HG03103 (cell line): Measurements from ENCODE around the gene C1QTNF8.
"Not testable (repeated sequence)": the region's sequence is repeated elsewhere in the genome, so short reads cannot be mapped to it uniquely, and the experiment has no call there.

ENCODE experiments used
- ATAC-seq: cut with Tn5 transposase; IDR thresholded peaks from one replicate; pipeline ENCODE4 v1.9.1; 2021; ENCODE audit warnings: low read depth; ENCODE audit not compliant: unreplicated experiment

The C1QTNF8 gene

DNA sequence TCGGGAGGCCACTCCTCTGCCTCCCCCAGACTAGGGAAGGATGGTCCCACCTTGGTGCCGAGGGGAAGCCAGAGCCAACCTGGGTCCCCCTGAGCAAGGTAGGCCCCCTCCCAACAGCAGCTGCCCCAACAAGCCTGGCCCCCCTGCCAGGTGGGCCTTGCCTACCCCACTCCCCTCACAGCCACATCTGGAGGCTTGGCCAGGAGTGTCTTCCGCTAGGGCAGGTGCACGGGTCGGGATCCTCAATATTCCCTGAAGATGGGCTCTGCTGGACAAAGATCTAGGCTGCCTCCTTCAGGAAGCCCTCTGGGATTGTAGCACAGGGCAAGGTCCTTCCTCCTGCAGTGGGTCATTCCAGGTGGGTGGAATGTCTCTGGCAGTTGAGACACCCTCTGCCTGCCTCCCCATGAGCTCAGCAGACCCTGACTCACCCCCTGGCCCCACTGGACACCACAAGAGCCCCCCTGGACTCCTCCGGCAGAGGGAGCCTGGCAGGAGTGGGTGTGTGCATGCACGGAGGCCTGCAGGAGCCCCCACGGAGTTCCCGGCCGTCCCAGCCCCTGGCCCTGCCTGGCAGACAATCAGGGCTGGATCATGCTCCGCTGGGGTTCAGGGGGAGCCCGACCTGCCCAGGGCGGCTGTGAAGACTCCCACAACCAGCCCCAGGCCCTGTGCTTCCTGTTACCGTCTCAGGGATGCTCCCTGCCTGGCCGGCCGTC lies 435 bp downstream of the C1QTNF8 start:
- no peak for ATAC-seq

GRCh38 chr16:1094601-1095449 lies 1.2 kb downstream of the C1QTNF8 start:
- ATAC-seq, result no peak

DNA sequence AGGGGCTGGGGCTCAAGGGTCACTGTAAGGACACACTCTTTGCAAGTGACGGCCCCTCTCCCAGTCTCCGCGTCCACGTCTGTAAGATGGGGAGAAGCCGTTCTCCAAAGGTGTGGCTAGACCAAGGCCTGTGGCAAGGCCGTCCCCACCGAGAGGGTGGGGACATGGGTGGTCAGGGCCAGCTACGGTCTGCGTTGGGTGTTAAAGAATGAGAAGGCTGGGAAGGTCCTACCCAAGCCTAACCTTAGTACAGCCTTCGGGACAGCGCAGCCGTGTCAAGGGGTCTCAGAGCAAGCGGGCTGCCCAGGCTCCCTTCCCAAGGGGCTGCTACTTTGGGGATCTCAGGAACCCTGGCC lies 1.9 kb downstream of the C1QTNF8 start:
- ATAC-seq, result no peak

GRCh38 chr16:1093284-1094123 lies 2.5 kb downstream of the C1QTNF8 start:
- ATAC-seq, result no peak

DNA sequence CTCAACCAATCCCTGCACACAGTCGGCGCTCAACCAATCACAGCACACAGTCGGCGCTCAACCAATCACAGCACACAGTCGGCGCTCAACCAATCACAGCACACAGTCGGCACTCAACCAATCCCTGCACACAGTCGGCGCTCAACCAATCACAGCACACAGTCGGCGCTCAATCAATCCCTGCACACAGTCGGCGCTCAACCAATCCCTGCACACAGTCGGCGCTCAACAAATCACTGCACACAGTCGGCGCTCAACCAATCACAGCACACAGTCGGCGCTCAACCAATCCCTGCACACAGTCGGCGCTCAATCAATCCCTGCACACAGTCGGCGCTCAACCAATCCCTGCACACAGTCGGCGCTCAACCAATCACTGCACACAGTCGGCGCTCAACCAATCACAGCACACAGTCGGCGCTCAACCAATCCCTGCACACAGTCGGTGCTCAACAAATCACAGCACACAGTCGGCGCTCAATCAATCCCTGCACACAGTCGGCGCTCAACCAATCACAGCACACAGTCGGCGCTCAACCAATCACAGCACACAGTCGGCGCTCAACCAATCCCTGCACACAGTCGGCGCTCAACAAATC lies 3.3 kb downstream of the C1QTNF8 start:
- ATAC-seq, result not testable (repeated sequence)

DNA sequence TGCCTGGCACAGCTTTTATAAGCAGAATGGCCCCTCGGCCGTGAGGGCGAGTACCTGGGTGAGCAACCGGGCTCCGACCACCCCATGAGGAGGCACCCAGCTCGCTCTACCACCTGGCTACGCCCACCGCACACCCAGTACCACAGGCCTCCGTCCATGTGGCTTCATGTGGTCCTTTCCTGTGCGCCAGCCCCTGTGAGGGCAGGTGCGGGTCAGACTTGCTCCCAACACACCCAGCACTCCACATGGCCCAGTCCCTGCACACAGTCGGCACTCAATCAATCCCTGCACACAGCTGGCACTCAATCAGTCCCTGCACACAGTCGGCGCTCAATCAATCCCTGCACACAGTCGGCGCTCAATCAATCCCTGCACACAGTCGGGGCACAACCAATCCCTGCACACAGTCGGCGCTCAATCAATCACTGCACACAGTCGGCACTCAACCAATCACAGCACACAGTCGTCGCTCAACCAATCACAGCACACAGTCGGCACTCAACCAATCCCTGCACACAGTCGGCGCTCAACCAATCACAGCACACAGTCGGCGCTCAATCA lies 4.0 kb downstream of the C1QTNF8 start:
- no peak for ATAC-seq

GRCh38 chr16:1090620-1091587 lies 5.1 kb downstream of the C1QTNF8 start:
- ATAC-seq, result no peak

- ATAC-seq, result no peak
Observed at GRCh38 chr16:1089822-1090619, 6.0 kb downstream of the C1QTNF8 start.

GRCh38 chr16:1089439-1089821 lies 6.6 kb downstream of the C1QTNF8 start:
- no peak for ATAC-seq

- no peak for ATAC-seq
Observed at GRCh38 chr16:1088295-1089170, 7.5 kb downstream of the C1QTNF8 start.

GRCh38 chr16:1086443-1086842 lies 9.6 kb downstream of the C1QTNF8 start:
- ATAC-seq, result not testable (repeated sequence)

DNA sequence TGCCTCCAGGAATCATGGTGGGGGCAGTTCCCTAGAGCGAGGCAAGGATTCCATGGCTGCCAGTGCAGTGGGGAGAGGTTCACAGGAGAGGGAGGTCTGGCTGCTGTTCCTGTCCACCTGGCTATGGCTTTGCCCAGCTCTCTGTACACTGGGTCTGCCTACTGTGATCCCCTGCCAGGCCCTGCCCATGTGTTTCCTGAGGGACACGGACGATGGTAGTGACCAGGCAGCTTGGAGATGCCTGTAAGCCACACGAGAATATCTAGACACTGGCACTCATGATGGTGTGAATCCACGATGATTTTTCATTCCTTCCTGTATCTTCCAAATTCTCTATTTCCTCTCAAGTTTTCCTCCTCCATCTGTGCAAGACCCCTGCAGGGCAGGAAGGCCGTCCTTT lies 11.1 kb downstream of the C1QTNF8 start:
- no peak for ATAC-seq

DNA sequence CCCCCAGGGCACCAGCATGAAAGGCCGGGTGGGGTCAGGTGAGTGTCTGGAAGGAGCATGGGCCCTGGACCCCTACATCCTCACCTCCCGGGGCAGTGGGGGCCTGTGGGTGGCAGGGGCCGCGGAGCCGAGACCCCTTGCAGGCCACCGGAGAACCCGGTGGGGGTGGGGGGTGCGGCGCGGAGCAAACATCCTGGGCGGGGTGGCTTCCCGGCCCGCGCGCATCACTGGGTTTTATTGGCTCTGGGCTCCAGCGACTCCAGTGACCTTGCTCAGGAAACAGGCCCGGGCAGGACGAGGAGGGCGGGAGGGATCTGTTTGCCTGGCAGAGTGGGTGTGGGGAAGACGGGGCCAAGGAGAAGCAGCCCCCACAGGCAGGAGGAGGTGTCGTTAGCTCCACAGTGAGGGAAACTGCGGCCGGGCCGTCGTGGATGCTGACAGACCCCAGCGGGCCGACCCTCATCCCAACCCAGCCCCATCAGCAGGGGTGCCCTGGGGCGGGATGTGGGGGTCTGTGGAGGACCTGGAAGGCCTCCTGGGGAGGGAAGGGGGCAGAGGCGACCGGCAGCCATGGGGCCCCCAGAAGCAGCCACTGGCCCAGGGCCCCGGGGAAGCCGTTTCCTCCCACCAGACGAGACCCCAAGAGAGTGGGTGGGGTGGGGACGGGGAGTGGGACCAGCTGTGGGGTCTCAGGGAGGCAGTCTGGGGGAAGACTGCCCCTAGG lies 12.9 kb downstream of the C1QTNF8 start:
- ATAC-seq, result no peak

GRCh38 chr16:1082266-1082951 lies 13.6 kb downstream of the C1QTNF8 start:
- ATAC-seq, result no peak

- ATAC-seq, result no peak
Observed at GRCh38 chr16:1081734-1082265, 14.2 kb downstream of the C1QTNF8 start.
